Type B pancreatic cell (in vitro differentiated cells): ENCODE results near the gene PLOD2. TPM values are rescaled to one million over a fixed set of nuclear protein-coding genes. Genes with fewer than 3 reads are reported as not detected.

Source experiments
- DNase-seq: peaks from one replicate; pipeline ENCODE4 v3.0.0; 2021; ENCODE audit warnings: mixed read lengths; ENCODE audit not compliant: unreplicated experiment; ENCODE audit errors: extremely low spot score
- H3K27ac Mint-ChIP-seq: 2 replicates; pipeline ENCODE4 v1.8.0; 2021; ENCODE audit warnings: mild to moderate bottlenecking, mixed read lengths
- H3K27me3 Mint-ChIP-seq: 2 replicates; pipeline ENCODE4 v1.8.0; 2021; ENCODE audit warnings: mixed read lengths
- H3K36me3 Mint-ChIP-seq: 2 replicates; pipeline ENCODE4 v1.8.0; 2021; ENCODE audit warnings: mixed read lengths
- H3K4me1 Mint-ChIP-seq: one replicate; pipeline ENCODE4 v1.8.0; 2021; ENCODE audit warnings: mixed read lengths; ENCODE audit not compliant: unreplicated experiment
- H3K4me3 Mint-ChIP-seq: 2 replicates; pipeline ENCODE4 v1.8.0; 2021; ENCODE audit warnings: mild to moderate bottlenecking, mixed read lengths
- H3K9me3 Mint-ChIP-seq: 2 replicates; pipeline ENCODE4 v1.8.0; 2021; ENCODE audit warnings: mixed read lengths
- total RNA-seq: library from RNA; stranded (reverse); gene quantifications from 2 replicates; pipeline ENCODE4 v1.2.1, GENCODE V29; 2021; ENCODE audit warnings: low replicate concordance
- TF ChIP-seq, protein P1 (sequence below): fragments of 200-600 bp; sonication (generic); conservative IDR thresholded peaks from 2 replicates; pipeline ENCODE4 v1.5.0; 2021; ENCODE audit warnings: antibody characterized with exemption, mild to moderate bottlenecking

Gene PLOD2
- total RNA-seq, 1 donor from 2014 or later: 35.0 TPM

DNA sequence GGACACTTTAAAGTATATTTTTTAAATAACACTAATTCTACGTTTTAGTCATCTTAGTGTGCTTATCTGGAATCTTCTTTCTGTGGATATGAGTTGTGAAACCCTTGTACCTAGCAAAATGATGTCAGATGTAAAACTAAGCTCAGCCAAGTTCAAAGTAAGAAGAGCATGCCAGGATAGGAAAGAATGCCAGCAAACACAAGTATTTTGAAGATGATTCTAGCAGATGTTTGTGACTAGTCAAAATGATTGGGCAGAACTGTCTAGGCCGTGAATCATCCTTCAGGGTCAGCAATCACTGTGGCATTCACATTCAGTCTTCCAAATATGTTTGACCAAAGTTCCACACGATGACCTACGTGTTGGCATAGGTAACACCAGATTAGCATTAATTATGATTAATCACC lies 5.4 kb upstream of the PLOD2 start:
- H3K36me3 Mint-ChIP-seq: peaks cover 4% of the 10 kb centered on the region
- no peak overlapping the region for H3K4me3 Mint-ChIP-seq
- no peak for DNase-seq
- peaks cover 10% of the 10 kb centered on the region for H3K27me3 Mint-ChIP-seq
- H3K27ac Mint-ChIP-seq: peak overlapping the region; percentile 66
- TF ChIP-seq, protein P1, sequence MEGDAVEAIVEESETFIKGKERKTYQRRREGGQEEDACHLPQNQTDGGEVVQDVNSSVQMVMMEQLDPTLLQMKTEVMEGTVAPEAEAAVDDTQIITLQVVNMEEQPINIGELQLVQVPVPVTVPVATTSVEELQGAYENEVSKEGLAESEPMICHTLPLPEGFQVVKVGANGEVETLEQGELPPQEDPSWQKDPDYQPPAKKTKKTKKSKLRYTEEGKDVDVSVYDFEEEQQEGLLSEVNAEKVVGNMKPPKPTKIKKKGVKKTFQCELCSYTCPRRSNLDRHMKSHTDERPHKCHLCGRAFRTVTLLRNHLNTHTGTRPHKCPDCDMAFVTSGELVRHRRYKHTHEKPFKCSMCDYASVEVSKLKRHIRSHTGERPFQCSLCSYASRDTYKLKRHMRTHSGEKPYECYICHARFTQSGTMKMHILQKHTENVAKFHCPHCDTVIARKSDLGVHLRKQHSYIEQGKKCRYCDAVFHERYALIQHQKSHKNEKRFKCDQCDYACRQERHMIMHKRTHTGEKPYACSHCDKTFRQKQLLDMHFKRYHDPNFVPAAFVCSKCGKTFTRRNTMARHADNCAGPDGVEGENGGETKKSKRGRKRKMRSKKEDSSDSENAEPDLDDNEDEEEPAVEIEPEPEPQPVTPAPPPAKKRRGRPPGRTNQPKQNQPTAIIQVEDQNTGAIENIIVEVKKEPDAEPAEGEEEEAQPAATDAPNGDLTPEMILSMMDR: no peak
- H3K4me1 Mint-ChIP-seq: peaks cover 31% of the 10 kb centered on the region
- H3K9me3 Mint-ChIP-seq: peaks cover 5% of the 10 kb centered on the region

DNA sequence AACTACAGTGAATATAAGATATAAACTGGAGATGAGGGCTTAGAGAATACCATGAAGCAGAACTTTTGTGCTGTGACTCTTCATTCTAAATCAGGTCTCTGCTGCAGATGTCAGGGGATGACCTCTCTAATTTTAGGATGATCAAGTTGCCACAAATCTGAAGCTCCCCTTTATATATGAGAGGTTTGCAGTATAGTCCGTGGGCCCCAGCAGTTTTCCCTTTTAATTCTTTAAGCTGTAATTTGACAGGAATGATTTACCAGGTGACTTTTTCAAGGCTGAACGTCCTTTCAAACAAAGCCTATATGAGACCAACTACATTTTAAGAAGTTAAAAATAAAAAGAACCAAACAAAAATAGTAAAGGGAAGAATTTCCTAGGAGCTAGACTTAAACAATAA lies 4.9 kb upstream of the PLOD2 start:
- TF ChIP-seq, protein P1: no peak
- DNase-seq: no peak
- no peak overlapping the region for H3K27ac Mint-ChIP-seq
- peaks cover 10% of the 10 kb centered on the region for H3K27me3 Mint-ChIP-seq
- H3K9me3 Mint-ChIP-seq: peaks cover 5% of the 10 kb centered on the region
- H3K4me3 Mint-ChIP-seq: no peak overlapping the region
- peaks cover 31% of the 10 kb centered on the region for H3K4me1 Mint-ChIP-seq
- peaks cover 4% of the 10 kb centered on the region for H3K36me3 Mint-ChIP-seq

DNA sequence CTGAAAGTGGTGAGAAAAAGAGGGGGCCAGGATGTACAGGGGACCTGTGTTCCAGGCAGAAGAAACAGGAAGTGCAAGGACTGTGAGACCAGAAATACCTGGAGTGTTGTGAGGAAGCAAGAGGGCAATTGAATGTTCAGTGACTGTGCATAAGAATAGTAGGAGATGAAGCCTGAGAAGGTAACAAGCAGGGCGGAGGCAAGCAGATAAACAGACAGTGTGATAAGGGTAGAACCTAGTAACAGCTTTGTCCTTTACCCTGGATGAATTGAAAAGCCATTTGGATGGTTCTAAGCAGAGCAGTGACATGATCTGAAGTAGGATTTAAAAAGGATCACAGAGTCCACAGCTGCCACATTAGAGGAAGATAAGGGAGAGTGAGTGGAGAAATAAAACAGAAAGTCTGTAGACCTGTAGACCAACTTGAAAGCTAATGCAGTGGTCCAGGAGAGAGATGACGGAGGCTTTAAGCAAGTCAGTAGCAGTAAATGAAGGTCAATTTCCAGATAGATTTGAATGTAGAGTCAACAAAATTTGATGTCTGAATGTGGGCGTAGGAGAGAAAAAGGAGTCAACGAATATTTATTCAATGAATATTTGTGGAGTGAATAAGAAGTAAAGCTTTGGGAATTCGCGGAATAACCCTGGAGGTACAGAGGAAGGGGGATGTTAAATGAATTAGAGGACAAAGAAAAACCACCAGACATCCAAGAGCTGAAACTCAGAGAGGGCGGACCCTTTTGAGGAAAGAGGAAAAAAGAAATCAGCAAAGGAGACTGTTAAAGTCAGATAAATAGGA lies 4.2 kb upstream of the PLOD2 start:
- Mint-ChIP-seq H3K4me1 (peaks cover 31% of the 10 kb centered on the region), H3K27ac (no peak overlapping the region), H3K9me3 (peaks cover 5% of the 10 kb centered on the region), H3K4me3 (no peak overlapping the region), H3K36me3 (peaks cover 4% of the 10 kb centered on the region), H3K27me3 (peaks cover 10% of the 10 kb centered on the region)
- TF ChIP-seq, protein P1: no peak
- DNase-seq: no peak

DNA sequence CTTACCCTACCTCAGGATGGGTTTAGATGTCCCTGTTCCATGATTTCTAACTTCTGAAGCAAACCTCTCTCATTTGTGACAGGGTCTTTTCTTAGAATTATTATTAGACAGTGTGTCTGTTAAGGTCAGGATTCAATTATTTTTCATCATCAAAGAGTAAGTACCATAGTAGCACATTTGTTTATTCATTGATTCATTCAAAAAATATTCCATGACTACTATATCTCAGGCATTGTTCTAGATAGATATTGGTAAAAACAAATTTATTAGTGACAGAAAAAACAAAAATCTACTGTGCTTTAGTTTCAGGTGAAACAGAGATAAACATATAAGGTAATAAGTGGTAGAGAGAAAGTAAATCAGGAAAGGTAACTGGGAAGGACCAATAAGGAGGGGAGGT lies 3.5 kb upstream of the PLOD2 start:
- H3K4me1 Mint-ChIP-seq: peaks cover 31% of the 10 kb centered on the region
- no peak for DNase-seq
- H3K27me3 Mint-ChIP-seq: peaks cover 10% of the 10 kb centered on the region
- peaks cover 5% of the 10 kb centered on the region for H3K9me3 Mint-ChIP-seq
- no peak overlapping the region for H3K27ac Mint-ChIP-seq
- no peak overlapping the region for H3K4me3 Mint-ChIP-seq
- TF ChIP-seq, protein P1: no peak
- peaks cover 4% of the 10 kb centered on the region for H3K36me3 Mint-ChIP-seq

DNA sequence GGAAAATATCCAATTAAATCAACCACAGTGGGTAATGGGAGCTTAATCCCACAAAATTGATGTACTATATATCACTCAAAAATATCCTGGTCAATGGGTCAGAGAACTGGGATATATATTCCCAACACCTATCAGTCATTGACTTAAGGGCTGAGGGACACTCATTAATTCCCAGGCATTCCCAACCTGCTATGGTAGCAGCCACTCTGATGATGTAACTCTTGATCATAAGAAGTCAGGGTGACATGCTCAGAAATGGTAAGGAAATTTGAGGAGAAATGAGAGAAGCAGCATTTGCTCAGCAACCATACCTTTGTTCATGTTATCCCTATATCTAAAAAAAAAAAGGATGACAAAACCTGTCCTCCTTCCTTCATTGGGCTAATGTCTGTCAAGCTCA lies 3.1 kb upstream of the PLOD2 start:
- Mint-ChIP-seq H3K9me3 (peaks cover 5% of the 10 kb centered on the region), H3K4me3 (no peak overlapping the region), H3K36me3 (peaks cover 4% of the 10 kb centered on the region), H3K27me3 (peaks cover 10% of the 10 kb centered on the region), H3K4me1 (peaks cover 32% of the 10 kb centered on the region), H3K27ac (no peak overlapping the region)
- no peak for DNase-seq
- TF ChIP-seq, protein P1: no peak
